HepG2 (cell line): ENCODE measurements around the gene RPS6KB1. TPM values are rescaled to one million over a fixed set of nuclear protein-coding genes. Genes with fewer than 3 reads are reported as not detected.
A peak's percentile ranks its signal among the peaks of the same experiment; 100 is the strongest.

ENCODE experiments used
- CREM ChIP-seq, 2 experiments: sonication (generic) in 1 of 2; formaldehyde crosslinking in 1 of 2; IDR thresholded peaks; 2 replicates each; pipeline versions ENCODE4 v1.4.0 to v1.6.1; 2016 to 2020; ENCODE audit warnings: antibody characterized with exemption in 1 of 2, mild to moderate bottlenecking in 1 of 2, missing genetic modification reagents in 1 of 2
- GATAD1 ChIP-seq: IDR thresholded peaks from 2 replicates; pipeline ENCODE4 v1.6.1; 2016; ENCODE audit warnings: missing genetic modification reagents, missing compliant biosample characterization
- GZF1 ChIP-seq: sonication (generic); formaldehyde crosslinking; IDR thresholded peaks from 2 replicates; pipeline ENCODE4 v1.5.1; 2020; ENCODE audit warnings: mild to moderate bottlenecking, missing genetic modification reagents
- KLF12 ChIP-seq: sonication (generic); formaldehyde crosslinking; IDR thresholded peaks from 2 replicates; pipeline ENCODE4 v1.4.0; 2020; ENCODE audit warnings: missing genetic modification reagents, borderline replicate concordance
- MBNL3 ChIP-seq: fragments of 250-450 bp; sonication (Bioruptor Pico); conservative IDR thresholded peaks from 2 replicates; pipeline ENCODE4 v1.8.0; 2022; ENCODE audit warnings: mild to moderate bottlenecking, inconsistent platforms
- NFE2 ChIP-seq: sonication (generic); formaldehyde crosslinking; IDR thresholded peaks from 2 replicates; pipeline ENCODE4 v1.4.0; 2020; ENCODE audit warnings: missing genetic modification reagents
- PBX2 ChIP-seq: IDR thresholded peaks from 2 replicates; pipeline ENCODE4 v1.6.1; 2016; ENCODE audit warnings: control low read depth
- SIX1 ChIP-seq: sonication (generic); formaldehyde crosslinking; IDR thresholded peaks from 2 replicates; pipeline ENCODE4 v1.4.0; 2020; ENCODE audit warnings: missing genetic modification reagents, borderline replicate concordance
- THAP11 ChIP-seq: IDR thresholded peaks from 2 replicates; pipeline ENCODE4 v1.6.1; 2016; ENCODE audit warnings: missing biosample characterization, missing genetic modification reagents
- TSC22D2 ChIP-seq: sonication (generic); formaldehyde crosslinking; IDR thresholded peaks from 2 replicates; pipeline ENCODE4 v1.5.1; 2020; ENCODE audit warnings: missing genetic modification reagents, mild to moderate bottlenecking, borderline replicate concordance
- ZBTB26 ChIP-seq: IDR thresholded peaks from 2 replicates; pipeline ENCODE4 v1.6.1; 2016; ENCODE audit warnings: missing compliant biosample characterization, missing genetic modification reagents, borderline replicate concordance
- ZFP36L1 ChIP-seq: sonication (generic); formaldehyde crosslinking; IDR thresholded peaks from 2 replicates; pipeline ENCODE4 v1.8.0; 2022; ENCODE audit warnings: mild to moderate bottlenecking, missing genetic modification reagents, moderate library complexity
- ZNF512B ChIP-seq: sonication (generic); formaldehyde crosslinking; IDR thresholded peaks from 2 replicates; pipeline ENCODE4 v1.5.1; 2020; ENCODE audit warnings: missing genetic modification reagents, mild to moderate bottlenecking, borderline replicate concordance
- ZNF891 ChIP-seq: sonication (generic); formaldehyde crosslinking; IDR thresholded peaks from 2 replicates; pipeline ENCODE4 v1.5.0; 2020; ENCODE audit warnings: mild to moderate bottlenecking, missing genetic modification reagents
- polyA plus RNA-seq, 8 experiments: library from polyadenylated mRNA; depleted of rRNA in 3 of 8; stranded (reverse) in 7 of 8; unstranded in 1 of 8; fragments of >200 nt; fragmentation: Illumina TruSeq in 4 of 8; extraction: Trizol in 4 of 8; gene quantifications; 2 replicates each; pipeline versions ENCODE4 v1.2.1 to v1.2.3, GENCODE V29; 2011 to 2016; ENCODE audit warnings: low read depth in 4 of 8, missing spikeins in 1 of 8, mixed read lengths in 1 of 8; ENCODE audit not compliant: insufficient read depth in 1 of 8
- total RNA-seq, 5 experiments: library from RNA; depleted of rRNA; stranded (reverse); fragments of >200 nt; fragmentation: Illumina TruSeq; extraction: Trizol; gene quantifications; 2 replicates each; pipeline ENCODE4 v1.2.3, GENCODE V29; 2016; ENCODE audit warnings: low read depth in 1 of 5
- TF ChIP-seq, protein P1 (sequence below): IDR thresholded peaks from 2 replicates; pipeline ENCODE4 v1.6.1; 2018; ENCODE audit warnings: missing genetic modification reagents
- TF ChIP-seq, protein P2 (sequence below): IDR thresholded peaks from 2 replicates; pipeline ENCODE4 v1.6.1; 2012; ENCODE audit warnings: low read depth, low read length, improper control_type of control experiment
- TF ChIP-seq, protein P3 (sequence below): sonication (generic); formaldehyde crosslinking; IDR thresholded peaks from 2 replicates; pipeline ENCODE4 v1.5.0; 2020; ENCODE audit warnings: mild to moderate bottlenecking, missing genetic modification reagents, borderline replicate concordance

Gene RPS6KB1
- total and polyA plus RNA-seq, 2 of the 13 experiments (the other 11 are each of a cell fraction or from before 2014, with no cell fraction given), result 16.5 to 42.2 TPM

DNA sequence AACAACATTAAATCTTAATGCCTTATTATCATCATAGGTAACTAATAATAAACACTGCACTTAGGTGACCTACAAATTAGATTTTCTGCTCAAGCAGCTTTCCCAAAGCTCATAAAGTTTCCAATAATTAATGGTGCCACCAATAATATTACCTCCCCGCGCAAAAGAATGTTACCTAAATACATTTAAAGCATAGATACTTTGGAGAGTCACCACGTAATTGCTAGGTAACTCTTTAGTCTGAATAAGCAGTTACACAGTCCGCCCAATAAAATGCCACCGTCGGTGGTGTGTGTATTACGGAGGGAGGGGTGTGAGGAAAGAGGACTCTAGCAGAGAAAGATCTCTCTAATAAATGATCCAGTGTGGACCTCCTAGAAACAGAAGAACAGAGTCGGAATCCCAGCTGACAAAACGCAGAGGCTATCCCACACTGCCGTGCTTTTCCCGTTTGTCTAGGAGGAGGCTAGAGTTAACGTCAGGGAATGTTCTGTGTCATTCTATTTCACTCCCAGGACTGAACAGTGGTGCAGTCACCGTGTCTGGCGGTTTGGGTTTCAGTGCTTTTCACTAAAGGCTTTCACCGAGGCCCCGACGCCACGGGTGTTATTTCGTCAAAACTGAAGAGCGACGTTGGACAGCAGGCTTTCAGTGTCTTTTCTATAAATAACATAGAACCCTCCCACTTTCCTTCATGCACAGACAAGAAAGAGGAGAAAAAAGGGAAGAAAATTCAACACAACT, 71.0 kb downstream of the RPS6KB1 start (continued):
- no peak for TF ChIP-seq MBNL3 (CRISPR knock-in tag)
- 0 out of 2 replicates have a peak, but pooled peaks have one; percentile 7 for TF ChIP-seq GATAD1
- 0 out of 2 replicates have a peak, but pooled peaks have one; percentile 24 for TF ChIP-seq GZF1
- 0 out of 2 replicates have a peak, but pooled peaks have one; percentile 21 for TF ChIP-seq ZFP36L1 (CRISPR knock-in tag)
- TF ChIP-seq ZNF512B (CRISPR knock-in tag), result 0 out of 2 replicates have a peak, but pooled peaks have one; percentile 13
- TF ChIP-seq TSC22D2 (CRISPR knock-in tag), result 0 out of 2 replicates have a peak, but pooled peaks have one; percentile 9
- TF ChIP-seq, protein P1, sequence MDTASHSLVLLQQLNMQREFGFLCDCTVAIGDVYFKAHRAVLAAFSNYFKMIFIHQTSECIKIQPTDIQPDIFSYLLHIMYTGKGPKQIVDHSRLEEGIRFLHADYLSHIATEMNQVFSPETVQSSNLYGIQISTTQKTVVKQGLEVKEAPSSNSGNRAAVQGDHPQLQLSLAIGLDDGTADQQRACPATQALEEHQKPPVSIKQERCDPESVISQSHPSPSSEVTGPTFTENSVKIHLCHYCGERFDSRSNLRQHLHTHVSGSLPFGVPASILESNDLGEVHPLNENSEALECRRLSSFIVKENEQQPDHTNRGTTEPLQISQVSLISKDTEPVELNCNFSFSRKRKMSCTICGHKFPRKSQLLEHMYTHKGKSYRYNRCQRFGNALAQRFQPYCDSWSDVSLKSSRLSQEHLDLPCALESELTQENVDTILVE, result 0 out of 2 replicates have a peak, but pooled peaks have one; percentile 11
- 0 out of 2 replicates have a peak, but pooled peaks have one; percentile 19 for TF ChIP-seq PBX2 (CRISPR knock-in tag)
- TF ChIP-seq THAP11 (CRISPR knock-in tag), result 0 out of 2 replicates have a peak, but pooled peaks have one; percentile 6
- TF ChIP-seq ZNF891, result 0 out of 2 replicates have a peak, but pooled peaks have one; percentile 7
- TF ChIP-seq NFE2, result no peak
- TF ChIP-seq, protein P2, sequence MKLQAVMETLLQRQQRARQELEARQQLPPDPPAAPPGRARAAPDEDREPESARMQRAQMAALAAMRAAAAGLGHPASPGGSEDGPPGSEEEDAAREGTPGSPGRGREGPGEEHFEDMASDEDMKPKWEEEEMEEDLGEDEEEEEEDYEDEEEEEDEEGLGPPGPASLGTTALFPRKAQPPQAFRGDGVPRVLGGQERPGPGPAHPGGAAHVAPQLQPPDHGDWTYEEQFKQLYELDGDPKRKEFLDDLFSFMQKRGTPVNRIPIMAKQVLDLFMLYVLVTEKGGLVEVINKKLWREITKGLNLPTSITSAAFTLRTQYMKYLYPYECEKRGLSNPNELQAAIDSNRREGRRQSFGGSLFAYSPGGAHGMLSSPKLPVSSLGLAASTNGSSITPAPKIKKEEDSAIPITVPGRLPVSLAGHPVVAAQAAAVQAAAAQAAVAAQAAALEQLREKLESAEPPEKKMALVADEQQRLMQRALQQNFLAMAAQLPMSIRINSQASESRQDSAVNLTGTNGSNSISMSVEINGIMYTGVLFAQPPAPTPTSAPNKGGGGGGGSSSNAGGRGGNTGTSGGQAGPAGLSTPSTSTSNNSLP, result no peak
- 0 out of 2 replicates have a peak, but pooled peaks have one; percentile 9 for TF ChIP-seq CREM (IDR thresholded peaks at IDR 0.05)
- TF ChIP-seq CREM (CRISPR knock-in tag; IDR thresholded peaks at IDR 0.05), result no peak
- 0 out of 2 replicates have a peak, but pooled peaks have one; percentile 9 for TF ChIP-seq KLF12 (CRISPR knock-in tag)
- TF ChIP-seq ZBTB26 (CRISPR knock-in tag), result 0 out of 2 replicates have a peak, but pooled peaks have one; percentile 29
- TF ChIP-seq, protein P3, sequence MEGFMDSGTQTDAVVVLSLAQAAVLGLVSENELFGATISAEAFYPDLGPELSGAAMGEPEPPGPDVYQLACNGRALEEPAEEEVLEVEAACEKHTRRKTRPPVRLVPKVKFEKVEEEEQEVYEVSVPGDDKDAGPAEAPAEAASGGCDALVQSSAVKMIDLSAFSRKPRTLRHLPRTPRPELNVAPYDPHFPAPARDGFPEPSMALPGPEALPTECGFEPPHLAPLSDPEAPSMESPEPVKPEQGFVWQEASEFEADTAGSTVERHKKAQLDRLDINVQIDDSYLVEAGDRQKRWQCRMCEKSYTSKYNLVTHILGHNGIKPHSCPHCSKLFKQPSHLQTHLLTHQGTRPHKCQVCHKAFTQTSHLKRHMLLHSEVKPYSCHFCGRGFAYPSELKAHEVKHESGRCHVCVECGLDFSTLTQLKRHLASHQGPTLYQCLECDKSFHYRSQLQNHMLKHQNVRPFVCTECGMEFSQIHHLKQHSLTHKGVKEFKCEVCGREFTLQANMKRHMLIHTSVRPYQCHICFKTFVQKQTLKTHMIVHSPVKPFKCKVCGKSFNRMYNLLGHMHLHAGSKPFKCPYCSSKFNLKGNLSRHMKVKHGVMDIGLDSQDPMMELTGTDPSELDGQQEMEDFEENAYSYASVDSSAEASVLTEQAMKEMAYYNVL (CRISPR knock-in tag), result 0 out of 2 replicates have a peak, but pooled peaks have one; percentile 13
- TF ChIP-seq SIX1 (CRISPR knock-in tag), result 0 out of 2 replicates have a peak, but pooled peaks have one; percentile 13
